H1 (cell line): ENCODE data around the gene LRRC46. TPM values are rescaled to one million over a fixed set of nuclear protein-coding genes. Genes with fewer than 3 reads are reported as not detected.

ENCODE experiments used
- CTCF ChIA-PET: fragments of 300-600 bp; sonication (Branson Sonifier 250); formaldehyde crosslinking; loops from one replicate; lab custom pipeline; 2021; ENCODE audit not compliant: partially characterized antibody; lab: Charles Lee
- POLR2A ChIA-PET: fragments of 300-600 bp; sonication (Branson Sonifier 250); formaldehyde crosslinking; loops from one replicate; lab custom pipeline; 2021; ENCODE audit warnings: inconsistent platforms; ENCODE audit not compliant: partially characterized antibody; lab: Charles Lee
- DNase-seq, 2 experiments: peaks; one replicate each; pipeline versions ENCODE4 v3.0.0 to v3.0.0-alpha.2; 2010 to 2022; ENCODE audit warnings: low spot score in 2 of 2, low read depth in 1 of 2, mixed read lengths in 1 of 2
- FAIRE-seq: peaks from 2 replicates; lab custom pipeline; 2011; peaks lifted over from hg19 to GRCh38; lab: Jason Lieb, UNC
- H2AFZ ChIP-seq: 2 replicates; pipeline ENCODE4 v1.8.1; 2012; ENCODE audit warnings: low read length, inconsistent platforms
- H2AK5ac ChIP-seq: 2 replicates; pipeline ENCODE4 v1.6.1; 2013; ENCODE audit warnings: low read depth, low read length
- H2BK120ac ChIP-seq: replicated peaks from 2 replicates; pipeline ENCODE3; 2013; ENCODE audit warnings: low read depth, low read length, inconsistent platforms
- H2BK12ac ChIP-seq: 2 replicates; pipeline ENCODE4 v1.6.1; 2013; ENCODE audit warnings: low read depth, low read length
- H2BK15ac ChIP-seq: 2 replicates; pipeline ENCODE4 v1.6.1; 2013; ENCODE audit warnings: low read length
- H2BK20ac ChIP-seq: 2 replicates; pipeline ENCODE4 v1.6.1; 2013; ENCODE audit warnings: low read length
- H2BK5ac ChIP-seq: 2 replicates; pipeline ENCODE4 v1.6.1; 2013; ENCODE audit warnings: low read depth, low read length
- H3K14ac ChIP-seq: 2 replicates; pipeline ENCODE4 v1.6.1; 2013; ENCODE audit warnings: inconsistent platforms; ENCODE audit not compliant: insufficient read length
- H3K18ac ChIP-seq: 2 replicates; pipeline ENCODE4 v1.6.1; 2013; ENCODE audit warnings: low read length; ENCODE audit errors: extremely low read depth
- H3K23ac ChIP-seq: 2 replicates; pipeline ENCODE4 v1.6.1; 2013; ENCODE audit warnings: inconsistent platforms; ENCODE audit not compliant: insufficient read length
- H3K23me2 ChIP-seq: 2 replicates; pipeline ENCODE4 v1.6.1; 2013; ENCODE audit warnings: low read depth, low read length
- H3K27ac ChIP-seq: 2 replicates; pipeline ENCODE4 v1.6.1; 2011; ENCODE audit warnings: low read depth, low read length, inconsistent platforms
- H3K27me3 ChIP-seq, 4 experiments: replicated peaks in 1 of 4; 1 replicate in 1 of 4; 2 replicates in 3 of 4; pipeline versions ENCODE4 v1.6.1 to v1.8.1; 2011 to 2013; ENCODE audit warnings: low read length in 3 of 4, mild to moderate bottlenecking in 3 of 4, inconsistent platforms in 2 of 4, mixed read lengths in 2 of 4, moderate library complexity in 1 of 4; ENCODE audit not compliant: control insufficient read depth in 3 of 4, insufficient read depth in 3 of 4; ENCODE audit errors: extremely low read depth in 1 of 4
- H3K36me3 ChIP-seq, 4 experiments: 2 replicates each; pipeline versions ENCODE4 v1.6.1 to v1.8.1; 2011 to 2013; ENCODE audit warnings: mild to moderate bottlenecking in 4 of 4, low read length in 3 of 4, moderate library complexity in 2 of 4, control low read depth in 1 of 4, inconsistent platforms in 1 of 4; ENCODE audit not compliant: insufficient read depth in 4 of 4, control insufficient read depth in 2 of 4
- H3K4ac ChIP-seq: replicated peaks from 2 replicates; pipeline ENCODE3; 2013; ENCODE audit warnings: low read length, low read depth, mixed read lengths, inconsistent platforms; ENCODE audit not compliant: insufficient read length
- H3K4me1 ChIP-seq, 4 experiments: replicated peaks in 1 of 4; 1 replicate in 1 of 4; 2 replicates in 3 of 4; pipeline versions ENCODE4 v1.6.1 to v1.8.1; 2011 to 2013; ENCODE audit warnings: low read length in 3 of 4, inconsistent platforms in 2 of 4, mixed read lengths in 1 of 4; ENCODE audit not compliant: insufficient read depth in 4 of 4, control insufficient read depth in 3 of 4
- H3K4me2 ChIP-seq, 2 experiments: 2 replicates each; pipeline versions ENCODE4 v1.6.1 to v1.8.1; 2011 to 2013; ENCODE audit warnings: low read depth in 2 of 2, low read length in 2 of 2, control low read depth in 1 of 2, inconsistent platforms in 1 of 2, mild to moderate bottlenecking in 1 of 2; ENCODE audit not compliant: insufficient read depth in 1 of 2
- H3K4me3 ChIP-seq, 4 experiments: fragments of 200-600, 300-600 bp in 1 of 4; sonication (generic), shearing (Covaris generic), sonication (Bioruptor Twin) in 1 of 4; 2 replicates each; pipeline versions ENCODE4 v1.5.1 to v1.8.1; 2011 to 2016; ENCODE audit warnings: low read length in 4 of 4, low read depth in 3 of 4, control low read depth in 2 of 4, inconsistent platforms in 2 of 4, mild to moderate bottlenecking in 2 of 4, mixed read lengths in 1 of 4, moderate library complexity in 1 of 4; ENCODE audit not compliant: insufficient read depth in 2 of 4; ENCODE audit errors: extremely low read depth in 1 of 4
- H3K56ac ChIP-seq: replicated peaks from 2 replicates; pipeline ENCODE3; 2013; ENCODE audit warnings: low read depth, mild to moderate bottlenecking, mixed read lengths, low read length, inconsistent platforms; ENCODE audit not compliant: insufficient read length
- H3K79me1 ChIP-seq: 2 replicates; pipeline ENCODE4 v1.6.1; 2013; ENCODE audit warnings: low read depth, low read length, control low read depth
- H3K79me2 ChIP-seq, 2 experiments: 2 replicates each; pipeline versions ENCODE4 v1.6.1 to v1.8.1; 2012 to 2013; ENCODE audit warnings: low read length in 2 of 2, mild to moderate bottlenecking in 2 of 2, inconsistent platforms in 1 of 2; ENCODE audit not compliant: insufficient read depth in 2 of 2, control insufficient read depth in 1 of 2
- H3K9ac ChIP-seq, 4 experiments: replicated peaks in 1 of 4; 1 replicate in 1 of 4; 2 replicates in 3 of 4; pipeline versions ENCODE4 v1.6.1 to v1.8.1; 2011 to 2013; ENCODE audit warnings: low read depth in 3 of 4, low read length in 3 of 4, control low read depth in 2 of 4, mild to moderate bottlenecking in 2 of 4, moderate library complexity in 2 of 4, inconsistent platforms in 1 of 4; ENCODE audit errors: extremely low read depth in 1 of 4
- H3K9me3 ChIP-seq, 2 experiments: 2 replicates each; pipeline versions ENCODE4 v1.6.1 to v1.8.1; 2012 to 2013; ENCODE audit warnings: mild to moderate bottlenecking in 2 of 2, moderate library complexity in 2 of 2, control low read depth in 1 of 2, inconsistent platforms in 1 of 2, low read depth in 1 of 2, low read length in 1 of 2, mixed read lengths in 1 of 2; ENCODE audit not compliant: insufficient read depth in 2 of 2
- H4K20me1 ChIP-seq, 2 experiments: replicated peaks in 1 of 2; 2 replicates each; pipeline versions ENCODE3 to v1.8.1; 2011 to 2013; ENCODE audit warnings: inconsistent platforms in 2 of 2, low read length in 2 of 2, mild to moderate bottlenecking in 1 of 2; ENCODE audit not compliant: insufficient read depth in 2 of 2, control insufficient read depth in 1 of 2
- H4K5ac ChIP-seq: 2 replicates; pipeline ENCODE4 v1.6.1; 2013; ENCODE audit warnings: low read length, low read depth, mixed read lengths, inconsistent platforms; ENCODE audit not compliant: insufficient read length
- H4K8ac ChIP-seq: 2 replicates; pipeline ENCODE4 v1.8.0; 2013; ENCODE audit warnings: mild to moderate bottlenecking, moderate library complexity, low read length, inconsistent platforms; ENCODE audit not compliant: insufficient read depth; ENCODE audit errors: extremely low read depth
- H4K91ac ChIP-seq: replicated peaks from 2 replicates; pipeline ENCODE3; 2013; ENCODE audit warnings: low read length, mixed read lengths, inconsistent platforms; ENCODE audit not compliant: insufficient read length
- CHD1 ChIP-seq: IDR thresholded peaks from 2 replicates; pipeline ENCODE4 v1.6.1; 2012; ENCODE audit warnings: low read depth, low read length, improper control_type of control experiment
- WGBS, 2 experiments: shearing (Covaris generic) in 1 of 2; methylation state at CpG; one replicate each; pipeline versions ENCODE4 v1.1.6 to v1.1.7; 2013 to 2015; ENCODE audit warnings: low lambda C conversion rate in 2 of 2, mixed read lengths in 2 of 2, inconsistent platforms in 1 of 2, low coverage in 1 of 2, missing lambda C conversion rate in 1 of 2; ENCODE audit not compliant: insufficient replicate concordance in 2 of 2, insufficient coverage in 1 of 2, insufficient read length in 1 of 2; ENCODE audit errors: extremely low coverage in 1 of 2, missing lambda C conversion rate in 1 of 2; 5-methylcytosine and 5-hydroxymethylcytosine counted together
- polyA plus RNA-seq, 7 experiments: library from polyadenylated mRNA; depleted of rRNA in 3 of 7; stranded (reverse) in 5 of 7; unstranded in 2 of 7; fragments of >200 nt in 5 of 7; fragments of 200-250 nt in 2 of 7; gene quantifications; 1 replicate in 5 of 7; 2 replicates in 1 of 7; 4 replicates in 1 of 7; pipeline versions ENCODE4 v1.2.1 to v1.2.3, GENCODE V29; 2011 to 2013; ENCODE audit warnings: missing spikeins in 2 of 7, mixed read lengths in 2 of 7
- total RNA-seq: library from RNA; stranded (reverse); fragmentation: NEBNext Ultra II Directional; extraction: Animal tissue kit (Norgen Biotek cat#: 25700); gene quantifications from 2 replicates; pipeline ENCODE4 v1.2.1, GENCODE V29; 2021

Gene LRRC46
- total and polyA plus RNA-seq, 2 of the 8 experiments (the other 6 are each of a cell fraction or from before 2014, with no cell fraction given): 0.18 TPM; not detected in 1

GRCh38 chr17:47862621-47863440, 31.4 kb downstream of the LRRC46 start:
- no peak overlapping the region for H3K4me2 ChIP-seq
- WGBS, 2 experiments: 86% methylated on average over 7 of the region's 7 CpGs; no CpG with 5 or more reads in 1 of the 2 experiments
- no peak overlapping the region for H2BK15ac ChIP-seq
- H4K91ac ChIP-seq: no peak overlapping the region
- no peak overlapping the region for H2BK120ac ChIP-seq
- H2BK20ac ChIP-seq: no peak overlapping the region
- POLR2A ChIA-PET: interaction anchor here (1.1 to 3.0 kb wide), 6 partner anchors 9 to 37 kb away, joined by 3 to 10 read pairs (median 4); no protein-coding TSS in a partner anchor
- H3K9ac ChIP-seq: no peak overlapping the region
- no peak overlapping the region for H3K4me3 ChIP-seq
- H2BK12ac ChIP-seq: no peak overlapping the region
- no peak overlapping the region for H3K56ac ChIP-seq
- no peak overlapping the region for H3K23ac ChIP-seq
- CTCF ChIA-PET: interaction anchor here (1.1 to 33.0 kb wide), 4 partner anchors 11 to 24 kb away, joined by 3 to 1206 read pairs (median 189); partner anchors contain the start of genes SCRN2, SP2 and SP6
- no peak overlapping the region for H2AK5ac ChIP-seq
- H3K79me2 ChIP-seq: no peaks in the 10 kb centered on the region
- H3K27ac ChIP-seq: no peak overlapping the region
- H3K23me2 ChIP-seq: no peaks in the 10 kb centered on the region
- H3K18ac ChIP-seq: no peak overlapping the region
- no peak overlapping the region for H2BK5ac ChIP-seq
- H4K5ac ChIP-seq: no peak overlapping the region
- H2AFZ ChIP-seq: no peak overlapping the region
- H3K36me3 ChIP-seq: no peaks in the 10 kb centered on the region
- peaks cover 0 to 2% (median under 1%) of the 10 kb centered on the region in 4 experiments; a peak in 4 of 7 replicates for H3K27me3 ChIP-seq
- H3K14ac ChIP-seq: no peak overlapping the region
- peaks cover 0 to 4% (median 0%) of the 10 kb centered on the region in 4 experiments; a peak in 1 of 7 replicates for H3K4me1 ChIP-seq
- H4K8ac ChIP-seq: no peak overlapping the region
- no peak for TF ChIP-seq CHD1
- no peak overlapping the region for H3K4ac ChIP-seq
- DNase-seq (no peak), FAIRE-seq (no peak)
- H4K20me1 ChIP-seq: no peaks in the 10 kb centered on the region
- H3K9me3 ChIP-seq: no peaks in the 10 kb centered on the region
- H3K79me1 ChIP-seq: no peaks in the 10 kb centered on the region
